Stimulated activated CD4-positive, alpha-beta T cell treated with anti-CD3 and anti-CD28 coated beads, Interleukin-15, amount 100 ng/mL, for 1 hour (primary cell): ENCODE data around the gene IFT122.

Source experiments
- DNase-seq, 2 donors: peaks; one replicate each; pipeline ENCODE4 v3.0.0-alpha.2; 2020; ENCODE audit warnings: low read depth in 1 of 2, low spot score in 1 of 2

The IFT122 gene

GRCh38 chr3:129567939-129568338, 127.9 kb downstream of the IFT122 start:
- DNase-seq = no peak

- no peak for DNase-seq
Measured at GRCh38 chr3:129569856-129570255, 129.8 kb downstream of the IFT122 start.
